Stimulated activated CD4-positive, alpha-beta T cell treated with anti-CD3 and anti-CD28 coated beads, Interleukin-4, amount 100 ng/mL, for 4 hours (primary cell): ENCODE results near the gene RNU2-1.
"Not testable (repeated sequence)": the region's sequence is repeated elsewhere in the genome, so short reads cannot be mapped to it uniquely, and the experiment has no call there.

Experiments
- DNase-seq, 2 experiments: peaks; one replicate each; pipeline ENCODE4 v3.0.0-alpha.2; 2020

Gene RNU2-1

GRCh38 chr17:43215341-43215740, 18.4 kb downstream of the RNU2-1 start:
- no peak for DNase-seq

- DNase-seq = no peak
Observed at GRCh38 chr17:43213545-43213944, 20.2 kb downstream of the RNU2-1 start.

- DNase-seq = no peak
Observed at GRCh38 chr17:43212641-43213490, 20.9 kb downstream of the RNU2-1 start.

GRCh38 chr17:43211480-43212402, 22.0 kb downstream of the RNU2-1 start, which contains the start of gene TMEM106A:
Gene TMEM106A, plus strand, starts transcription at chr17:43211875. Its CDS starts 1,167 bp downstream, at chr17:43213042.
- DNase-seq = peak; percentile 70 to 73

GRCh38 chr17:43211123-43211479, 22.7 kb downstream of the RNU2-1 start:
- no peak for DNase-seq

- no peak for DNase-seq
Observed at GRCh38 chr17:43210576-43210975, 23.2 kb downstream of the RNU2-1 start.

GRCh38 chr17:43203013-43203412, 30.8 kb downstream of the RNU2-1 start:
- not testable (repeated sequence) for DNase-seq

- DNase-seq = no peak
Observed at GRCh38 chr17:43200127-43200526, 33.6 kb downstream of the RNU2-1 start.

GRCh38 chr17:43199633-43200032, 34.1 kb downstream of the RNU2-1 start:
- no peak for DNase-seq

GRCh38 chr17:43193251-43193650, 40.5 kb downstream of the RNU2-1 start:
- no peak for DNase-seq

- not testable (repeated sequence) for DNase-seq
Observed at GRCh38 chr17:43186656-43187055, 47.1 kb downstream of the RNU2-1 start.

GRCh38 chr17:43183921-43184320, 49.9 kb downstream of the RNU2-1 start:
- no peak for DNase-seq
